Forelimb muscle (tissue), 1 donor: ENCODE results near the gene IGF1. TPM values are rescaled to one million over a fixed set of nuclear protein-coding genes. Genes with fewer than 3 reads are reported as not detected.

Experiments
- DNase-seq: peaks from one replicate; pipeline ENCODE4 v3.0.0-alpha.2; 2013; ENCODE audit warnings: low read depth
- polyA plus RNA-seq: library from polyadenylated mRNA; unstranded; fragments of 120-200 nt; gene quantifications from one replicate; pipeline ENCODE4 v1.2.1, GENCODE V29; 2013; ENCODE audit not compliant: insufficient read length

The IGF1 gene
- polyA plus RNA-seq, 1 donor: 33.4 TPM

- DNase-seq: no peak
Measured at GRCh38 chr12:102497743-102498142, 17.4 kb upstream of the IGF1 start.

DNA sequence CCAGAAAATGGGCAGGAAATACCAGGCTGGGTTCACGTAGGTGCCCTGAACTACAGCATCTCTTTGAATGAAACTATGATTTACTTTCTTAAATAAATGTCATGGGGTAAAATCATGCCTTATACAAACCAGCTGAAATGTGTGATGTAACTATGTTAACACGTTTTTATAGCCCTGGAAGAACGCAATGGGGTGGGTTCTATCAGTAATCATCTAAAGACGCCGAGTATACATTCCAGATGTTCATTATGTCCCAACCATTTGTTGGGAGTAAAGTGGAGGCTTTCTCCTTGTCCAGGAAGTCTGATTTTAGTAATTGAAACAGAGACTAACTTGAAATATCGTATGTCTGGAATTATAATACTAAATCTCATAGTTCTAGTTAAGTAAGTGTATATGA lies 16.2 kb upstream of the IGF1 start:
- no peak for DNase-seq

GRCh38 chr12:102487226-102487625 lies 6.9 kb upstream of the IGF1 start:
- DNase-seq: no peak

- DNase-seq: no peak
Measured at GRCh38 chr12:102486153-102486552, 5.8 kb upstream of the IGF1 start.

DNA sequence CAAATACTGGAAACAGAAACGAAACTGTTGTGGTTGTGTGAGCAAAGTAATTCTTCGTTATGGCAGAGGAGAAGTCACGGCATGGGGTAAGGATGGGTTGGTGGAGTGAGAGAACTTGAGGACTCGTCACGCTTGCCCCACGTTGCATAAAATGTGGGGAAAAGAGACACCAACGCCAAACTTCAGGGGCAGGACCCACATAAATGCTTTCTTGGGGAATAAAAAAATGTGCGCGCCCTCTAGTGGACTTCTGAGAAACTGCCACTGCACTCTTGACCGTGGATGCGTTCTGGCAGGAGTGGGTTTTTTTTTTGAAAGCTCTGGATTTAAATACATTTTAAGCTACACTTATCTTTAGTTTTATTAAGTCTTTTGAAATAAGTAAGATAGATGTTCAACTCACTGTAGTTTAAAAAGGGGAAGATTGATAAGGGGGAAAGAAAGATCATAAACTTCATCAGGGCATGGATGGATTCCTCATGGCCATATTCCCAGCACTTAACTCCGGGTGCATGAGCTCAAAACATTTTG lies 4.1 kb upstream of the IGF1 start:
- no peak for DNase-seq

DNA sequence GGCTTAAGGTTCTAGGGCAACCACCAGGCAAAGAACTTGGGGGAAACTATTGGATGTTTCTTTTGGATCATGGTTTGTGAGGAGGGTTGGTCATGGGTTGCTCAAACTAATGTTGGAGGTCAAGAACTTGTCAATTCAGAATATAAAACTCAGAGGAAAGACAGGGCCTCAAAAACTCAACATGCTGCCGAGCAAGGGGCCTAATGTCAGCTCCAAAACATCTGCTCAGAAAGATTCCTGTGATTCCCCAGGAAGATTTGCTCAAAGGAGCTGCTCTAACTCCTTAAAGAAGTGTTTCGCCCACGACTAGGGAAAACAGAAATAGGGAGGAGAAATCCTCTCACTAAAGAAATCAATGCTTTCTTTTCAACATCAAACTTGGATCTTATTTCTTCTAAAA lies 3.7 kb upstream of the IGF1 start:
- no peak for DNase-seq

DNA sequence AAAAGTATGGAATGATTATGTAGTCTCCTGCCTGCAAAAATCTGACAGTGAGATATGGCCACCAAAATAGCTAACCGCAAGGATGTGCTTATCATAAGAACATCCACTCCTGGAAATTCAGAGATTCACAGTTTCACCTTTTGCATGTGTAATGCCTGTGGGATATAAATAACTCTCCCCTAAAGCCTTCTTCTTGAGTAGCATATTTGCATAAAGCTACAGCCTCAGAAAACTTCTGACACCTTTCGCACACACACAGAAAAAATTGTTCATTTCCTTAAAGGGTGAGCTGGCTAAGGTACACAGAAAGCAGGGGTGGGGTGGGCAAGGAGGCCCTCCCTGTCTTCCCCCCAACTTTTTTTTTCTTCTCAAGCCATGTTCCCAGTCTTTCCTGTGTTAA lies 3.1 kb upstream of the IGF1 start:
- no peak for DNase-seq

DNA sequence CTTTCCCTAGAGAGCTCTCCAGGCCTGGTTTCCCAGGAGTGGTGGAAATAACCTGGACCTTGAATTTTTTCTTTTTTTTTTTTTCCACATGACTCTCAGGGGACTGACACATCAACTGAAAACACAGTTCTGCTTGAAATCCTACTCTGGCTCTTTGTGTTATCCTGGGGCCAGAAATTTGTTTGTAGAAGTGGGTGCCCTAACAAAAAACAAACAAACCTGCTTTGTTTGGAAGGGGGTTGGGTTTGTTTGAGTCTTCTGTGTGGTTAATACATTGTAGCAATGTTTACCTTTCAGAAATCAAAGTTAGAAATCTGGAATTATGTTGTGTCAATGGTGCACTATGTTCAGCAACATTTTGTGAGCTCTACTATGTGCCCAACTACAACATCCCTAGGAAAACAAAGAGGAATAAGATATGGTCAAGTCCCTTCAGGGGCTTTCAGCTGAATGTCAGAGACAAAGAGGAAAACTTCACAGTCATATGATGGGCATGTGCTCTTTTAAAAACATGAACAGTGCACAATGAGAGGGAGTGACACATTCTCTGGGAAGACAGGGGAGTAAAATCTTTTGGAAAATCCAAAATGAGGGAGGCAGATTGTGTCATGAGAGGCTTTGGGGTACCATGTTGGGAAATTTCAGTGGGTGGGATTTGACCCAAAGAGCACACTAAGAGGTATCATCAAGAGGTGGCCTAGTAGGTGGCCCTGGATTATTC lies 1.5 kb upstream of the IGF1 start:
- DNase-seq: no peak

DNA sequence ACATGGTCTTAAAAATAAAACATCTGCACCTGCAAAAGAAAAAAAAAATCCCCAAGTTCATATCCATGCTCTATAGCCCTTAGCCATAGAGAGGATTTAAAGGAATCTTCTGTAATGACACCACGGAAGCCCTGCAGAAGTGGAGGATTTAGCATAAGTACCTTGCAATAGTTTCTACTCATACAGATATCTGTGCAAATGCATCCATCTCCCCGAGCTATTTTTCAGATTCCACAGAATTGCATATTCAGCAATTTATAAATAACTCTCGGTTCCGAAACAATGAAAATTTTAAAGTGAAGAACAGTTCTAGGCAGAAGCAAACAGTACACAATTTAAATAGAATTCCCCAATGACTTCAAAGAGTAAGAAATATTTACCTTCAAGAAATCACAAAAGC lies 424 bp downstream of the IGF1 start:
- DNase-seq: no peak

DNA sequence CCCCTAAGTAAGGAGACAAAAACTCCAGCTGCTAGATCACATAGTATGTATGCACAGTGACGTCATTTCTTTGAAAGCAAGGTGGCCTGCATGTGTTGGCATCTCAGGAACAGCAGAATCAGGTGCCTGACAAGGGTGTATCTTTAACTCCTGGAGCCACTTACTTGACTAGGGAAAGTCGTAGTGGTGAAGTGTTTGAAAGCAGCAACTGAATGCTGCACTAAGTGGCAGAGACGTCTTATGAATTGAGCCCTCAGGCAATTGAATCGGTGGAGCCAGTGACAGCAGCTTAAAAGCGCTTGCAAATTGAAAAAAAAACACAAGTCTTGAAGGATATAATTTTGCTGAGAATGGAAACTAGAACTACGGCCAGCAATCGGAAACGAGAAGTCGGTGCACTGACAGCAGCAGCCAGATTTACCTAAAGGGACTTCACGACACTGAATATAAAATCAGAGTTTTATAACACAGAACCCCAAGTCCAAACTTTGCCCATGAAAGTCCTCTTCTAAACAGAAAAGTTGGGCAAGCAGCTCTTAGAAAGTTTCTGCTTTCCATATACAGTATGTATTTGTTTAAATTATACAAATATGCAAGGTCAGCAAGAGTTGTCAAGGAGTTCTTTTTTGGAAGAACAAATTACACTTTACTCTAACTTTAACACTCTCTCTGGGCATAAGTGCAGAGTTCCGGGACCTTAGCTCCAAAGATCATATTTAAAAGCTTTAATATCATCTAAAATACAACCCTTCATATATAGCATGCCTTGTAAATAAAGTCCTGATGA lies 1.1 kb downstream of the IGF1 start:
- no peak for DNase-seq

GRCh38 chr12:102478405-102479098 lies 1.8 kb downstream of the IGF1 start:
- no peak for DNase-seq

- no peak for DNase-seq
Measured at GRCh38 chr12:102475355-102475754, 5.0 kb downstream of the IGF1 start.

GRCh38 chr12:102474438-102475064 lies 5.8 kb downstream of the IGF1 start:
- no peak for DNase-seq

- DNase-seq: no peak
Measured at GRCh38 chr12:102472496-102472895, 7.9 kb downstream of the IGF1 start.

DNA sequence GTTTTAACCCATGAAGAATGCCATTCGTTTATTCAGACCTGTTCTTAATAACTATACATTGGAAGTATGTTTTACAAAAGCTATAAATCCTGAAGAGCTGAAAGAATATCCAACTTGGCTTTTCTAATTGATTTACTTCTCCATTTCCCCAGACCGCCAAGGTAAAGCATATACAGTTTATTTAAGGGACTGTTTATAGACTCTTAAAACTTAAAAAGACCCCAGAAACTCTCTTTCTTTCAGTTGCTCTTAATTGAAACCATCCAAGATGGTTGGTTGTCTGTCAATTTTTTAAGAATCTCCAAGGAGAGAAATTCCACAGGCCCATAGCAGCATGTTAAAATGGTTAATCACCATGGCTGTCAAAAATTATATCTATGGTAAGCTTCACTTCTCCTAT lies 8.8 kb downstream of the IGF1 start:
- DNase-seq: no peak

DNA sequence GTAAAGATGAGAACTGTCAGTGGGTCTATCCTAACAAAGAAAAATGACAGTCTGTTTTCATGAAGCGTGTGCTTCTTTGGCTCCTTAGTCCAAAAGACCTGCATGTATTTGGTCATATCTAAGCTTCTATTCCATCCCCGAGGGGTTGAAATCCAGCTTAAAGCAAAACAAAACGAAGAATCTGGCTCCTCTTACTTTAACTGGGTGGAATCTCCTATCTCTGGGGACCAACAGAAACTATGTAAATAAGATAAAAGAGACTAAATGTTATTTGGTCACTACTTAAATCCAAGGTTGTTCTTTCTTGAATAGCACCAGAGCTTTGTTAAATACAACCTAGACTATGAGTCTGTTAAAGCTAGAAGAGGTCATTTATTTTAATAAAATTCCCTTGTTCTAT lies 9.4 kb downstream of the IGF1 start:
- DNase-seq: no peak

- DNase-seq: no peak
Measured at GRCh38 chr12:102468261-102468915, 12.0 kb downstream of the IGF1 start.

- no peak for DNase-seq
Measured at GRCh38 chr12:102465762-102466560, 14.4 kb downstream of the IGF1 start.

- no peak for DNase-seq
Measured at GRCh38 chr12:102463659-102464249, 16.6 kb downstream of the IGF1 start.

GRCh38 chr12:102462795-102463465 lies 17.4 kb downstream of the IGF1 start:
- no peak for DNase-seq
